Brain microvascular endothelial cell (primary cell): ENCODE results near the gene MYCN.

Experiments
- DNase-seq: peaks from one replicate; pipeline ENCODE4 v3.0.0-alpha.2; 2020
- H3K27ac ChIP-seq: fragments of 250-450 bp; sonication (Bioruptor Pico); 2 replicates; pipeline ENCODE4 v1.5.1; 2020; ENCODE audit warnings: mild to moderate bottlenecking, moderate library complexity
- H3K27me3 ChIP-seq: fragments of 250-450 bp; sonication (Bioruptor Pico); replicated peaks from 2 replicates; pipeline ENCODE4 v1.5.1; 2020; ENCODE audit warnings: mild to moderate bottlenecking
- H3K36me3 ChIP-seq: fragments of 250-450 bp; sonication (Bioruptor Pico); replicated peaks from 2 replicates; pipeline ENCODE4 v1.5.1; 2020; ENCODE audit warnings: mild to moderate bottlenecking
- H3K4me3 ChIP-seq: 2 replicates; pipeline ENCODE4 v1.5.1; 2011; ENCODE audit warnings: low read depth, mild to moderate bottlenecking, control low read depth, low read length, moderate library complexity
- in situ Hi-C: cut with HindIII; loops from 2 replicates; pipeline ENCODE4 v1.10.0; 2017; ENCODE audit warnings: low sequenced_read_pairs, low pct_ligation_motif_present
- TF ChIP-seq, protein P1 (sequence below): IDR thresholded peaks from 2 replicates; pipeline ENCODE4 v1.5.1; 2011; ENCODE audit warnings: low read depth, mild to moderate bottlenecking, moderate library complexity, low read length, control low read depth, inconsistent platforms; ENCODE audit errors: missing control alignments

Gene MYCN

DNA sequence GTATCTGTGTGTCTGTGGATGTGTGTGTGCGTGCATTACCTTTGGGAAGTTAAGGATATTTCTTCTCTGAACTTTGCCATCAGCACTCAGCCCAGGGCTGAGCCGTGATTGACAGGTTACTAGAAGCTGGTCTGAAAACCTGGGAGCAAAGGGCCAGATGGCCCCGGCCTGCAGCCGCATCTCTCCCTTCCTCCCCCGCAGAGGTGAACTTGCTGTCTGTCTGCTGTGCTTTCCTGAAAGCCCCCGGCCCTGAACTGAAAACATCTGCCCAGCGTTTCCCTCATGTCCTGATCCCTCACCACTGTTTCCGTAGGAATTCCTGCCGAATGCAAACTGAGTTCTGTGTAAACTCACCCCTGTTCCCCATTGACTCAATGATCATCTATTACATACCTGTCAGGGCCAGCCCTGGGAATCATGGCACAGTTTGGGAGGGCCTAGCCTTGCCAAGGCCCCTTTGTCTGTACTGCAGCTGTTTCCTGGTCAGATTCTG, 45.8 kb downstream of the MYCN start:
- TF ChIP-seq, protein P1, sequence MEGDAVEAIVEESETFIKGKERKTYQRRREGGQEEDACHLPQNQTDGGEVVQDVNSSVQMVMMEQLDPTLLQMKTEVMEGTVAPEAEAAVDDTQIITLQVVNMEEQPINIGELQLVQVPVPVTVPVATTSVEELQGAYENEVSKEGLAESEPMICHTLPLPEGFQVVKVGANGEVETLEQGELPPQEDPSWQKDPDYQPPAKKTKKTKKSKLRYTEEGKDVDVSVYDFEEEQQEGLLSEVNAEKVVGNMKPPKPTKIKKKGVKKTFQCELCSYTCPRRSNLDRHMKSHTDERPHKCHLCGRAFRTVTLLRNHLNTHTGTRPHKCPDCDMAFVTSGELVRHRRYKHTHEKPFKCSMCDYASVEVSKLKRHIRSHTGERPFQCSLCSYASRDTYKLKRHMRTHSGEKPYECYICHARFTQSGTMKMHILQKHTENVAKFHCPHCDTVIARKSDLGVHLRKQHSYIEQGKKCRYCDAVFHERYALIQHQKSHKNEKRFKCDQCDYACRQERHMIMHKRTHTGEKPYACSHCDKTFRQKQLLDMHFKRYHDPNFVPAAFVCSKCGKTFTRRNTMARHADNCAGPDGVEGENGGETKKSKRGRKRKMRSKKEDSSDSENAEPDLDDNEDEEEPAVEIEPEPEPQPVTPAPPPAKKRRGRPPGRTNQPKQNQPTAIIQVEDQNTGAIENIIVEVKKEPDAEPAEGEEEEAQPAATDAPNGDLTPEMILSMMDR = no peak
- Histone ChIP-seq H3K36me3 (no peaks in the 10 kb centered on the region), H3K27ac (no peak overlapping the region), H3K27me3 (no peaks in the 10 kb centered on the region), H3K4me3 (no peak overlapping the region)
- in situ Hi-C loops = no loop called here
- DNase-seq = no peak

DNA sequence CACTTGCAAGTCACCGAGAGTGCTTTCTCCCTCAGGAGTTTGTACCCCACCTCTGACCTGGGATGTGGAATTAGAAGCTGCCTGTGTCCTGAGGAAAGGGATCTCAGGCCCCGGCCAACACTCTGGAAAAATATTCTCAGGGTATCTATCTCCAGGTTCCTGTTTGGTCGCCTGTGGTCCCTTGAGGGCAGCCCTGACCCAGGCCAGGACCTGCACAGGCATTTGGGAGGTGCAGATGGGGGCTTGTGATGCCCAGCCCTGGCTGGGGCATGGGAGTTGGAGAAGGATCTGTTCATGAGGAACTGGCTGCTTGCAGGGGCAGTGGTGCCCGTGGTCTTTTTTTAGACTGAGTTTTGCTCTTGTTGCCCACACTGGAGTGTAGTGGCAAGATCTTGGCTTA, 46.3 kb downstream of the MYCN start:
- in situ Hi-C loops = no loop called here
- TF ChIP-seq, protein P1 = no peak
- DNase-seq = no peak
- no peak overlapping the region for H3K4me3 ChIP-seq
- no peaks in the 10 kb centered on the region for H3K27me3 ChIP-seq
- no peaks in the 10 kb centered on the region for H3K36me3 ChIP-seq
- no peak overlapping the region for H3K27ac ChIP-seq

DNA sequence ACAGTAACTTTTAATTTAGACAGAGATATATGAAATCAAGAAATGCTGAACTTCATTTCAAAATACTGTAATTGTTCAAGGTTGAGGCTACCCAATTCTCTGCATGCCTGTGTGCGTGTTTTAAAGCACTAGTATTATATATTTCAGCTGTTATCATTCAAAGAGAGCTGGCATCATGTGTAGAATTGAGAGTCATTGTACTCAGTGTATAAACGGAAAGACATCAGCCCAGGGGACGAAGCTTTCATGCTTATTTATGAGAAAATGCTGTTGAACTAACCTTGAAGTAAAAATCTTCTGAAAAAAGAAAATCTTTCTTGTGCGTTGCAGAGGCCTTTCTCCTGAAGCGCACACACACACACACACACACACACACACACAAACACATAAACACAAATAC, 48.4 kb downstream of the MYCN start:
- Histone ChIP-seq H3K36me3 (no peaks in the 10 kb centered on the region), H3K4me3 (no peak overlapping the region), H3K27ac (no peak overlapping the region), H3K27me3 (no peaks in the 10 kb centered on the region)
- in situ Hi-C loops = no loop called here
- TF ChIP-seq, protein P1 = no peak
- no peak for DNase-seq

DNA sequence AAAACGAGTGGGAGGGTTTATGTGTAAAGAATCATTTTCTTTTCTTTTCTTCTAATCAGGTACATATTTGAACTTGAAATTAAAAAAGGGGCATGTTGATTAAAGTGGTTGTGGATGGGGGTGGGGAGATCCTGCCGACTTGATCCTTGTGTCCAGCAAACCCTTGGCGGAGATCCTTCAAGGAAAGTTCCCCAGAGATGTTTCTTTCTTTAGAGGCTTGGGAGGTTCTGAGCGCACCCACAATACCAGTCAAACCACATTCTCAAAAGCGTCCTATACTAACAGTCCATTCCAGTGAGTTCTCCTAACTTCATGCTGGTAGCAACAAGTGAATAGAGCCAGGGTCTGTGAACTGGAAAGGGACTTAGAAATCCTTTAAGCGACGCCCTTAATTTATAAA, 49.2 kb downstream of the MYCN start:
- TF ChIP-seq, protein P1 = no peak

DNA sequence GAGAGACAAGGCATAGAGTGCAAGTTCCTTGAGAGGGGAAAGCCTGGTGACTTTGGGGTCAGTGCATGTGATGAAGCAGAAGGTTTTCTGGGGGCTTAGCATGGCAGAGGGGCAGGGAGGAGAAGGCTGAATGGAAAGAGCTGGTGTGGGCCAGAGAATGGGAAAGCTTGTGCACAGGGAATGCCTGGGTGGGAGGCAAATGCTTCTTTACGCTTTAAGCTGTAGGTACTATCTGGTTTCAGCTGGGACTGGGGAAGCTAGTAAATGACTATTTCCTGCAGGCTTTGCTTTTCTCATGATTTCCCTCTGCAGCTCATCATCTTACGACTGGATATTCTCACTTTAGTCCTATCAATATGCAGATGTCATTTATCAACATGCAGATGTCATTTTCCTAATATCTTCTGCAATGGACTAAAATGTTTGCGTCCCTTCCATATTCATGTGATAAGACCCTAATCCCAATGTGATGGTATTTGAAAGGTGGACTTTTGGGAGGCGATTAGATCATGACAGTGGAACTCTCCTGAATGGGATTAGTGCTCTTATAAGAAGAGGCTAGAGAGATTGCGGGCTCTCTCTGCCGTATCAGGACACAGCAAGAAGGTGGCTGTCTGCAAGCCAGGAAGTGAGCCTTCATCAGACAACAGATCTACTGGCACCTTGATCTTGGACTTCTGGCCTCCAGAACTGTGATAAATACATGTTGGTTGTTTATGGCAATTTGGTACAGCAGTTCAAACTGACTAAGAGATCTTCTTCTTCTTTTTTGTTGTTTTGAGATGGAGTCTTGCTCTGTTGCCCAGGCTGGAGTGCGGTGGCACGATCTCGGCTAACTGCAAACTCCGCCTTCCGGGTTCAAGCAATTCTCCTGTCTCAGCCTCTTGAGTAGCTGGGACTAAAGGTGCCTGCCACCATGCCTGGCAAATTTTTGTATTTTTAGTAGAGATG, 50.1 kb downstream of the MYCN start:
- Histone ChIP-seq H3K4me3 (no peak overlapping the region), H3K27ac (no peak overlapping the region), H3K27me3 (no peaks in the 10 kb centered on the region), H3K36me3 (no peaks in the 10 kb centered on the region)
- TF ChIP-seq, protein P1 = no peak
- in situ Hi-C loops = no loop called here
- DNase-seq = no peak

More for the DNA sequence above, 49.2 kb downstream of the MYCN start:
- H3K36me3 ChIP-seq = no peaks in the 10 kb centered on the region
- no peak for DNase-seq
- in situ Hi-C loops = no loop called here
- H3K27me3 ChIP-seq = no peaks in the 10 kb centered on the region
- H3K4me3 ChIP-seq = no peak overlapping the region
- H3K27ac ChIP-seq = no peak overlapping the region

DNA sequence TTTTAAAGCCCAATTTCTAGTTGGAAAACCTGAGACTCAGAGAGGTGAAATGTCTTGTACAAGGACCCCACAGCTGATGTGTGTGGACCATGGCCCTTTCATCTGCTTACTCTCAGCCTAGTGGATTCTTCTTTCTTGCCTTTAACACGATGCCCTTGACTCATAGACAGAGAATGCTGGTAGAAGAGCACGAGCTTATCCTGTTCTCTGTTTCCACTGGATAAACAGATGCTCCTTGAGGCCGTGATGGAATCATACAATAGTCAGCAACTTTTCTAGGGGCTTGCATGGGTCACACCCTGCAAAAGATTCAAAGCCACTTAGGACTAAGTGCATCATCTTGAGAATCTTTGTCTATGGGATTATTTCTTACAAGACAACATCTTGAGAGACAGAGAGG, 50.9 kb downstream of the MYCN start:
- TF ChIP-seq, protein P1 = no peak
- Histone ChIP-seq H3K27me3 (no peaks in the 10 kb centered on the region), H3K36me3 (no peaks in the 10 kb centered on the region), H3K4me3 (no peak overlapping the region), H3K27ac (no peak overlapping the region)
- in situ Hi-C loops = no loop called here
- no peak for DNase-seq
